Measurements from ENCODE around the gene THAP10.

THAP10 gene

GRCh38 chr15:70845602-70846360, 46.5 kb downstream of the THAP10 start:
- ATAC-seq (ENCODE audit: insufficient read depth, low read depth) (no peak), DNase-seq (no peak)
- Histone ChIP-seq H3K4me2 (ENCODE audit: insufficient read depth, low read length) (no peak overlapping the region), H3K4me1 (ENCODE audit: insufficient read depth, low read length) (no peaks in the 10 kb centered on the region), H3K9ac (ENCODE audit: low read depth, low read length) (no peak overlapping the region), H3K27me3 (ENCODE audit: insufficient read depth, low read length, poor library complexity) (no peaks in the 10 kb centered on the region), H3K9me3 (ENCODE audit: insufficient read depth, low read length, severe bottlenecking) (no peaks in the 10 kb centered on the region), H3K4me3 (ENCODE audit: low read depth in 1 of 2, low read length in 2 of 2) (no peak overlapping the region), H2AFZ (ENCODE audit: low read depth, low read length) (no peak overlapping the region), H3K79me2 (ENCODE audit: insufficient read depth, low read length) (no peaks in the 10 kb centered on the region), H4K20me1 (ENCODE audit: insufficient read depth, low read length) (no peaks in the 10 kb centered on the region), H3K27ac (ENCODE audit: low read length) (no peak overlapping the region), H3K36me3 (ENCODE audit: insufficient read depth, low read length) (no peaks in the 10 kb centered on the region)
- TF ChIP-seq EZH2 (IDR thresholded peaks at IDR 0.05; ENCODE audit: borderline replicate concordance, low read depth, low read length, severe bottlenecking), result no peak
- TF ChIP-seq CTCF (IDR thresholded peaks at IDR 0.05; ENCODE audit: borderline replicate concordance, extremely low read depth, low read length, poor library complexity, severe bottlenecking), result no peak

- Histone ChIP-seq H3K27ac (ENCODE audit: low read length) (no peak overlapping the region), H3K4me3 (ENCODE audit: low read depth in 1 of 2, low read length in 2 of 2) (no peak overlapping the region), H3K27me3 (ENCODE audit: insufficient read depth, low read length, poor library complexity) (no peaks in the 10 kb centered on the region), H3K9me3 (ENCODE audit: insufficient read depth, low read length, severe bottlenecking) (no peaks in the 10 kb centered on the region), H3K79me2 (ENCODE audit: insufficient read depth, low read length) (no peaks in the 10 kb centered on the region), H3K36me3 (ENCODE audit: insufficient read depth, low read length) (no peaks in the 10 kb centered on the region), H2AFZ (ENCODE audit: low read depth, low read length) (no peak overlapping the region), H3K9ac (ENCODE audit: low read depth, low read length) (no peak overlapping the region), H3K4me2 (ENCODE audit: insufficient read depth, low read length) (no peak overlapping the region), H4K20me1 (ENCODE audit: insufficient read depth, low read length) (no peaks in the 10 kb centered on the region), H3K4me1 (ENCODE audit: insufficient read depth, low read length) (no peaks in the 10 kb centered on the region)
- ATAC-seq (ENCODE audit: insufficient read depth, low read depth) (no peak), DNase-seq (no peak)
- TF ChIP-seq CTCF (IDR thresholded peaks at IDR 0.05; ENCODE audit: borderline replicate concordance, extremely low read depth, low read length, poor library complexity, severe bottlenecking) (no peak), EZH2 (IDR thresholded peaks at IDR 0.05; ENCODE audit: borderline replicate concordance, low read depth, low read length, severe bottlenecking) (no peak)
Observed at GRCh38 chr15:70837476-70837875, 54.8 kb downstream of the THAP10 start.

- no peak for ATAC-seq (ENCODE audit: insufficient read depth, low read depth)
- H3K79me2 ChIP-seq (ENCODE audit: insufficient read depth, low read length), result no peaks in the 10 kb centered on the region
- no peak for DNase-seq
- no peak overlapping the region for H3K27ac ChIP-seq (ENCODE audit: low read length)
- TF ChIP-seq CTCF (IDR thresholded peaks at IDR 0.05; ENCODE audit: borderline replicate concordance, extremely low read depth, low read length, poor library complexity, severe bottlenecking) (no peak), EZH2 (IDR thresholded peaks at IDR 0.05; ENCODE audit: borderline replicate concordance, low read depth, low read length, severe bottlenecking) (no peak)
- no peak overlapping the region for H3K4me3 ChIP-seq (ENCODE audit: low read depth in 1 of 2, low read length in 2 of 2)
- no peak overlapping the region for H2AFZ ChIP-seq (ENCODE audit: low read depth, low read length)
- no peaks in the 10 kb centered on the region for H3K4me1 ChIP-seq (ENCODE audit: insufficient read depth, low read length)
- no peaks in the 10 kb centered on the region for H3K9me3 ChIP-seq (ENCODE audit: insufficient read depth, low read length, severe bottlenecking)
- H4K20me1 ChIP-seq (ENCODE audit: insufficient read depth, low read length), result no peaks in the 10 kb centered on the region
- no peak overlapping the region for H3K4me2 ChIP-seq (ENCODE audit: insufficient read depth, low read length)
- no peaks in the 10 kb centered on the region for H3K27me3 ChIP-seq (ENCODE audit: insufficient read depth, low read length, poor library complexity)
- H3K9ac ChIP-seq (ENCODE audit: low read depth, low read length), result no peak overlapping the region
- no peaks in the 10 kb centered on the region for H3K36me3 ChIP-seq (ENCODE audit: insufficient read depth, low read length)
Observed at GRCh38 chr15:70835841-70836240, 56.4 kb downstream of the THAP10 start.

Data from DND-41 (cell line).